Measurements from ENCODE around the gene SUMO3.
A peak's percentile ranks its signal among the peaks of the same experiment; 100 is the strongest.

The SUMO3 gene

GRCh38 chr21:44793592-44794374 lies 24.1 kb downstream of the SUMO3 start:
- Histone ChIP-seq H4K20me1 (ENCODE audit: insufficient read depth, low read length, poor library complexity, severe bottlenecking) (peaks cover 13% of the 10 kb centered on the region), H3K4me2 (ENCODE audit: low read depth, low read length, poor library complexity, severe bottlenecking) (peak overlapping the region; percentile 4), H3F3A (ENCODE audit: low read depth) (no peaks in the 10 kb centered on the region), H3K4me3 (ENCODE audit: low read length, poor library complexity, severe bottlenecking) (no peak overlapping the region), H3K4me1 (ENCODE audit: insufficient read depth, low read length, poor library complexity, severe bottlenecking) (peaks cover 13% of the 10 kb centered on the region), H3K9me2 (replicated peaks; ENCODE audit: low read depth, low read length) (no peaks in the 10 kb centered on the region), H2AFZ (ENCODE audit: low read length) (no peak overlapping the region), H3K9me3 (ENCODE audit: insufficient read depth, low read depth, low read length) (no peaks in the 10 kb centered on the region), H3K27me3 (ENCODE audit: insufficient read depth, low read length, poor library complexity, severe bottlenecking) (no peaks in the 10 kb centered on the region), H3K9ac (ENCODE audit: low read depth, low read length, poor library complexity, severe bottlenecking) (peak overlapping the region; percentile 4), H3K36me3 (ENCODE audit: insufficient read depth, low read length) (peaks cover 7% of the 10 kb centered on the region; the same call in 1 of the 2 replicates), H3K79me2 (ENCODE audit: insufficient read depth, low read length) (peaks cover 70% of the 10 kb centered on the region)
- TF ChIP-seq CTCF (conservative IDR thresholded peaks at IDR 0.05; ENCODE audit: low read length) (no peak; the same call in none of the 2 replicates), EZH2phosphoT487 (IDR thresholded peaks at IDR 0.05; ENCODE audit: borderline replicate concordance) (no peak)

GRCh38 chr21:44792702-44793591 lies 24.9 kb downstream of the SUMO3 start:
- Histone ChIP-seq H3K4me1 (ENCODE audit: insufficient read depth, low read length, poor library complexity, severe bottlenecking) (peaks cover 12% of the 10 kb centered on the region), H3K79me2 (ENCODE audit: insufficient read depth, low read length) (peaks cover 66% of the 10 kb centered on the region), H3K9ac (ENCODE audit: low read depth, low read length, poor library complexity, severe bottlenecking) (peak overlapping the region; percentile 54), H4K20me1 (ENCODE audit: insufficient read depth, low read length, poor library complexity, severe bottlenecking) (peaks cover 13% of the 10 kb centered on the region), H3K36me3 (ENCODE audit: insufficient read depth, low read length) (peaks cover 7% of the 10 kb centered on the region; the same call in 1 of the 2 replicates), H3K9me2 (replicated peaks; ENCODE audit: low read depth, low read length) (no peaks in the 10 kb centered on the region), H3F3A (ENCODE audit: low read depth) (no peaks in the 10 kb centered on the region), H3K4me2 (ENCODE audit: low read depth, low read length, poor library complexity, severe bottlenecking) (peak overlapping the region; percentile 65), H3K27me3 (ENCODE audit: insufficient read depth, low read length, poor library complexity, severe bottlenecking) (no peaks in the 10 kb centered on the region), H2AFZ (ENCODE audit: low read length) (no peak overlapping the region), H3K4me3 (ENCODE audit: low read length, poor library complexity, severe bottlenecking) (no peak overlapping the region), H3K9me3 (ENCODE audit: insufficient read depth, low read depth, low read length) (no peaks in the 10 kb centered on the region)
- peak; percentile 78 for TF ChIP-seq CTCF (conservative IDR thresholded peaks at IDR 0.05; ENCODE audit: low read length)
- no peak for TF ChIP-seq EZH2phosphoT487 (IDR thresholded peaks at IDR 0.05; ENCODE audit: borderline replicate concordance)

DNA sequence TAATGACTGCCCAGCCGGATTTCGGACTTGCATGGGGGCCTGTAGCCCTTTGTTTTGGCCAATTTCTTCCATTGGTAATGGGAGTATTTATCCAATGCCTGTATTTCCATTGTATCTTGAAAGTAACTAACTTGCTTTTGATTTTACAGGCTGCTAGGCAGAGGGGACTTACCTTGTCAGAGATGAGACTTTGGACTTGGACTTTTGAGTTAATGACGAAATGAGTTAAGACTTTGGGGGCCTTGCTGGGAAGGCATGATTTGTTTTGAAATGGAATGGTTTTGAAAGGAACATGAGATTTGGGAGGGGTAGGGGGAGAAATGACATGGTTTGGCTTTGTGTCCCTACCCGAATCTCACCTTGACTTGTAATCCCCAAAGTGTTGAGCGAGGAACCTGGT lies 25.9 kb downstream of the SUMO3 start:
- H3K4me2 ChIP-seq (ENCODE audit: low read depth, low read length, poor library complexity, severe bottlenecking): no peak overlapping the region
- H3K4me1 ChIP-seq (ENCODE audit: insufficient read depth, low read length, poor library complexity, severe bottlenecking): peaks cover 12% of the 10 kb centered on the region
- no peak overlapping the region for H3K4me3 ChIP-seq (ENCODE audit: low read length, poor library complexity, severe bottlenecking)
- no peak overlapping the region for H3K9ac ChIP-seq (ENCODE audit: low read depth, low read length, poor library complexity, severe bottlenecking)
- H3K27me3 ChIP-seq (ENCODE audit: insufficient read depth, low read length, poor library complexity, severe bottlenecking): no peaks in the 10 kb centered on the region
- no peaks in the 10 kb centered on the region for H3K9me2 ChIP-seq (replicated peaks; ENCODE audit: low read depth, low read length)
- peaks cover 13% of the 10 kb centered on the region for H4K20me1 ChIP-seq (ENCODE audit: insufficient read depth, low read length, poor library complexity, severe bottlenecking)
- peaks cover 7% of the 10 kb centered on the region; the same call in 1 of the 2 replicates for H3K36me3 ChIP-seq (ENCODE audit: insufficient read depth, low read length)
- TF ChIP-seq EZH2phosphoT487 (IDR thresholded peaks at IDR 0.05; ENCODE audit: borderline replicate concordance): no peak
- no peak for TF ChIP-seq CTCF (conservative IDR thresholded peaks at IDR 0.05; ENCODE audit: low read length)
- H3F3A ChIP-seq (ENCODE audit: low read depth): no peaks in the 10 kb centered on the region
- H3K9me3 ChIP-seq (ENCODE audit: insufficient read depth, low read depth, low read length): no peaks in the 10 kb centered on the region
- peaks cover 60% of the 10 kb centered on the region for H3K79me2 ChIP-seq (ENCODE audit: insufficient read depth, low read length)
- no peak overlapping the region for H2AFZ ChIP-seq (ENCODE audit: low read length)

Measured in Loucy (cell line).